ENCODE measurements around the gene ABHD12B. TPM values are rescaled to one million over a fixed set of nuclear protein-coding genes. Genes with fewer than 3 reads are reported as not detected.

ABHD12B gene
- total and polyA plus RNA-seq, 12 donors, result not detected

DNA sequence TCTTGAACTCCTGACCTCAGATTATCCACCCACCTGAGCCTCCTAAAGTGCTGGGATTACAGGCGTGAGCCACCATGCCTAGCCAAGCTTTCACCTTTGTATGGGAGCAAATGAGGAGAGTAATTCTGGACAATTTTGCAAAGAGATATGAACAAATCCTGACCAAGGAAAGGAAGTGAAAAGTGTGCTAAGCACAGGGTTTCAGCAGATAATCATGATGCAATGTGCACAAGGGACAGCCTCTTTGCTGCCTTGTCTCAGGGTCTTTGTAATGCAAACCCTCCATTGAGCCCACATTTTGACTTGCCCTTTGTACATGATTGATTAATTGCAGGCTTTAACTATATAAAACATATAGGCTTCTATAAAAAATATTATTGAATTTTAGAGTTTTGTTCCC is 81.6 kb downstream of the ABHD12B start:
- DNase-seq (no peak), ATAC-seq (no peak)
- 88 to 94% methylated on average over 1 of the region's 1 CpG for WGBS, 2 donors
- TF ChIP-seq, protein P1, sequence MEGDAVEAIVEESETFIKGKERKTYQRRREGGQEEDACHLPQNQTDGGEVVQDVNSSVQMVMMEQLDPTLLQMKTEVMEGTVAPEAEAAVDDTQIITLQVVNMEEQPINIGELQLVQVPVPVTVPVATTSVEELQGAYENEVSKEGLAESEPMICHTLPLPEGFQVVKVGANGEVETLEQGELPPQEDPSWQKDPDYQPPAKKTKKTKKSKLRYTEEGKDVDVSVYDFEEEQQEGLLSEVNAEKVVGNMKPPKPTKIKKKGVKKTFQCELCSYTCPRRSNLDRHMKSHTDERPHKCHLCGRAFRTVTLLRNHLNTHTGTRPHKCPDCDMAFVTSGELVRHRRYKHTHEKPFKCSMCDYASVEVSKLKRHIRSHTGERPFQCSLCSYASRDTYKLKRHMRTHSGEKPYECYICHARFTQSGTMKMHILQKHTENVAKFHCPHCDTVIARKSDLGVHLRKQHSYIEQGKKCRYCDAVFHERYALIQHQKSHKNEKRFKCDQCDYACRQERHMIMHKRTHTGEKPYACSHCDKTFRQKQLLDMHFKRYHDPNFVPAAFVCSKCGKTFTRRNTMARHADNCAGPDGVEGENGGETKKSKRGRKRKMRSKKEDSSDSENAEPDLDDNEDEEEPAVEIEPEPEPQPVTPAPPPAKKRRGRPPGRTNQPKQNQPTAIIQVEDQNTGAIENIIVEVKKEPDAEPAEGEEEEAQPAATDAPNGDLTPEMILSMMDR (IDR thresholded peaks at IDR 0.05), result no peak
- no peak overlapping the region for H3K4me3 ChIP-seq
- peaks cover 0 to 27% (median 0%) of the 10 kb centered on the region in 9 donors for H3K4me1 ChIP-seq
- no peaks in the 10 kb centered on the region for H3K27me3 ChIP-seq
- H3K36me3 ChIP-seq, result no peaks in the 10 kb centered on the region
- intact Hi-C loops (cut with DNase I), result loop anchor here in 6 of 10 donors (5.0 to 10.0 kb wide), 6 partner anchors 261 to 831 kb away; no protein-coding TSS in a partner anchor
- peaks cover 0 to 5% (median 0%) of the 10 kb centered on the region in 11 donors for H3K9me3 ChIP-seq
- no peak overlapping the region for H3K27ac ChIP-seq

Other genes starting within 250 kb of the ABHD12B start
- gene SAV1, start 203.7 kb upstream of the ABHD12B start, total RNA-seq, result 10 to 100 TPM; 26.9 to 32.6 (median 30.1) TPM
- 10 to 100 TPM; 10.2 to 25.2 TPM for gene SAV1, start 203.7 kb upstream of the ABHD12B start, polyA plus RNA-seq
- gene NIN, start 40.9 kb upstream of the ABHD12B start, total RNA-seq, result 10 to 100 TPM; 20.2 to 38.7 (median 26.6) TPM
- gene NIN, start 40.9 kb upstream of the ABHD12B start, polyA plus RNA-seq, result 10 to 100 TPM in 1 of 2 donors, 1 to 10 TPM in 1; 4.0 to 14.3 TPM
- gene PYGL, start 72.4 kb downstream of the ABHD12B start, total RNA-seq, result 10 to 100 TPM in 2 of 10 donors, 1 to 10 TPM in 8; 2.9 to 18.6 (median 5.3) TPM
- 1 to 10 TPM; 5.1 to 6.4 TPM for gene PYGL, start 72.4 kb downstream of the ABHD12B start, polyA plus RNA-seq
- 1 to 10 TPM in 3 of 10 donors, under 1 TPM in 7; 0.33 to 1.3 (median 0.68) TPM for gene TRIM9, start 223.1 kb downstream of the ABHD12B start, total RNA-seq
- under 1 TPM; 0.48 to 0.59 TPM for gene TRIM9, start 223.1 kb downstream of the ABHD12B start, polyA plus RNA-seq